ENCODE results near the gene C1orf52.

C1orf52 gene

GRCh38 chr1:85229574-85230097 is 29.8 kb downstream of the C1orf52 start:
- DNase-seq (ENCODE audit: low read depth), result no peak

GRCh38 chr1:85228972-85229371 is 30.5 kb downstream of the C1orf52 start:
- DNase-seq (ENCODE audit: low read depth), result no peak

GRCh38 chr1:85225624-85226380 is 33.7 kb downstream of the C1orf52 start:
- DNase-seq (ENCODE audit: low read depth), result no peak

GRCh38 chr1:85224734-85225623 is 34.5 kb downstream of the C1orf52 start:
- DNase-seq (ENCODE audit: low read depth), result no peak

- DNase-seq (ENCODE audit: low read depth), result no peak
Observed at GRCh38 chr1:85224295-85224694, 35.2 kb downstream of the C1orf52 start.

GRCh38 chr1:85223334-85223733 is 36.1 kb downstream of the C1orf52 start:
- DNase-seq (ENCODE audit: low read depth), result no peak

GRCh38 chr1:85220756-85221201 is 38.7 kb downstream of the C1orf52 start:
- DNase-seq (ENCODE audit: low read depth), result no peak

- no peak for DNase-seq (ENCODE audit: low read depth)
Observed at GRCh38 chr1:85219853-85220610, 39.4 kb downstream of the C1orf52 start.

- no peak for DNase-seq (ENCODE audit: low read depth)
Observed at GRCh38 chr1:85216697-85217096, 42.8 kb downstream of the C1orf52 start.

- no peak for DNase-seq (ENCODE audit: low read depth)
Observed at GRCh38 chr1:85214654-85215053, 44.8 kb downstream of the C1orf52 start.

GRCh38 chr1:85208488-85208887 is 51.0 kb downstream of the C1orf52 start:
- DNase-seq (ENCODE audit: low read depth), result no peak

GRCh38 chr1:85203573-85204171 is 55.8 kb downstream of the C1orf52 start:
- no peak for DNase-seq (ENCODE audit: low read depth)

GRCh38 chr1:85202864-85203255 is 56.6 kb downstream of the C1orf52 start:
- DNase-seq (ENCODE audit: low read depth), result no peak

GRCh38 chr1:85202092-85202863 is 57.2 kb downstream of the C1orf52 start:
- DNase-seq (ENCODE audit: low read depth), result no peak

GRCh38 chr1:85201340-85202091 is 57.9 kb downstream of the C1orf52 start:
- DNase-seq (ENCODE audit: low read depth), result no peak

- no peak for DNase-seq (ENCODE audit: low read depth)
Observed at GRCh38 chr1:85200463-85201339, 58.8 kb downstream of the C1orf52 start, which contains the start of gene SYDE2. Gene SYDE2, minus strand, starts transcription at chr1:85201016. Its CDS starts 20 bp downstream, at chr1:85200996.
